Measurements from ENCODE around the gene SGO2.

- TF ChIP-seq POLR2A (IDR thresholded peaks at IDR 0.05; ENCODE audit: low read depth) (no peak), CTCF (IDR thresholded peaks at IDR 0.05) (no peak), EP300 (IDR thresholded peaks at IDR 0.05) (no peak)
Observed at GRCh38 chr2:200533754-200534153, 7.7 kb downstream of the SGO2 start.
